H1 (cell line): Measurements from ENCODE around the gene BBS7. TPM values are rescaled to one million over a fixed set of nuclear protein-coding genes. Genes with fewer than 3 reads are reported as not detected.
A peak's percentile ranks its signal among the peaks of the same experiment; 100 is the strongest.

ENCODE experiments used
- EP300 ChIP-seq, 2 experiments: IDR thresholded peaks; 1 replicate in 1 of 2; 2 replicates in 1 of 2; pipeline ENCODE4 v1.6.1; 2011 to 2012; ENCODE audit warnings: low read depth in 2 of 2, low read length in 2 of 2, mild to moderate bottlenecking in 2 of 2, borderline replicate concordance in 1 of 2, inconsistent platforms in 1 of 2, moderate library complexity in 1 of 2
- POLR2A ChIP-seq, 2 experiments: IDR thresholded peaks; 1 replicate in 1 of 2; 2 replicates in 1 of 2; pipeline ENCODE4 v1.6.1; 2011; ENCODE audit warnings: low read depth in 2 of 2, low read length in 2 of 2, mild to moderate bottlenecking in 2 of 2; ENCODE audit errors: control extremely low read depth in 1 of 2
- POLR2AphosphoS5 ChIP-seq: IDR thresholded peaks from 2 replicates; pipeline ENCODE4 v1.6.1; 2011; ENCODE audit warnings: low read depth, low read length
- SIN3A ChIP-seq, 2 experiments: IDR thresholded peaks in 1 of 2; conservative IDR thresholded peaks in 1 of 2; 2 replicates each; pipeline ENCODE4 v1.6.1; 2011 to 2012; ENCODE audit warnings: low read length in 2 of 2, improper control_type of control experiment in 1 of 2, low read depth in 1 of 2, mild to moderate bottlenecking in 1 of 2
- SUZ12 ChIP-seq: fragments of 200-600 bp; sonication (generic); IDR thresholded peaks from 2 replicates; pipeline ENCODE4 v1.6.1; 2012; ENCODE audit warnings: mild to moderate bottlenecking, inconsistent platforms, low read length, moderate library complexity, mixed read lengths
- YY1 ChIP-seq: IDR thresholded peaks from 2 replicates; pipeline ENCODE4 v1.6.1; 2011; ENCODE audit warnings: low read depth, mild to moderate bottlenecking, low read length
- polyA plus RNA-seq, 7 experiments: library from polyadenylated mRNA; depleted of rRNA in 3 of 7; stranded (reverse) in 5 of 7; unstranded in 2 of 7; fragments of >200 nt in 5 of 7; fragments of 200-250 nt in 2 of 7; gene quantifications; 1 replicate in 5 of 7; 2 replicates in 1 of 7; 4 replicates in 1 of 7; pipeline versions ENCODE4 v1.2.1 to v1.2.3, GENCODE V29; 2011 to 2013; ENCODE audit warnings: missing spikeins in 2 of 7, mixed read lengths in 2 of 7
- total RNA-seq: library from RNA; stranded (reverse); fragmentation: NEBNext Ultra II Directional; extraction: Animal tissue kit (Norgen Biotek cat#: 25700); gene quantifications from 2 replicates; pipeline ENCODE4 v1.2.1, GENCODE V29; 2021
- TF ChIP-seq, protein P1 (sequence below): fragments of 300-600 bp; sonication (generic); IDR thresholded peaks from 2 replicates; pipeline ENCODE4 v1.7.1; 2012; ENCODE audit warnings: low read length, moderate library complexity, mild to moderate bottlenecking, inconsistent platforms; ENCODE audit not compliant: insufficient replicate concordance

BBS7 gene
- total and polyA plus RNA-seq, 2 of the 8 experiments (the other 6 are each of a cell fraction or from before 2014, with no cell fraction given), result 16.6 to 21.5 TPM

DNA sequence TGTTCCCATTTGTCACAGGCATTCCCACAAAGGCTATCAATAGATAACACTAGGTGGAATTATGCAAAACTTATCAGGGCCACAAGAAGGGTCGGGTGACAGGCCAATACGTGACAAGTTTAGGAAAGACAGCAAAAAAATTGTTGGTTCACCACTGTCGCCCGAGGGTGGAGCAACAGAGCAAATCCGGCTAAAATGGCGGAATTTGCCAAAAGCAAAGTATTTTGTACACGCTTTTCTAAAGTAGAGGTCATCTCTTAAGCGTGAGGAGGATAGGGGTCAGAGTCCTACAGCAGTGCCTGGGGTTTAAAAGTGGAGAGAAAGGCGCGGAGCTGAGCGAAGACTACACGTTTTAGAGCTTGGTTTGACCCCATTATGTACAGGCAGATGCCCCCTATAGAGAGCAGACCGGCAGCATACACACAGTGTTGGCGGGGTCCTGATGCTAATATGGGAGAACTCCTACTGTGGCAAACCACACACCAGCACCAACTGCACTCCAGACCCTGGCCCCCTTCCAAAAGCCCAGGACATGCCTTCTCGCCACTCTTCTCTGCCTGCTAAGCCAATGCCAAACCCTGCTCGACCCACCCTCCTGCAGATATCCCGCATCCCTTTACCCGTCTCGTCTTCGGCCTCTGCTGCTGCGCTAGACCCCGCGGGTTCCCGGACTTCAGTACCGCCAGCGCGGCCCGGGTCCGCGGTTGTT is 47.3 kb downstream of the BBS7 start (continued):
- TF ChIP-seq EP300 (IDR thresholded peaks at IDR 0.05; ENCODE audit: borderline replicate concordance in 1 of 2, low read depth in 2 of 2, low read length in 2 of 2) (no peak), YY1 (peak; percentile 87), POLR2A (IDR thresholded peaks at IDR 0.05; ENCODE audit: control extremely low read depth in 1 of 2, low read depth in 2 of 2, low read length in 2 of 2) (peak in 1 of 2 experiments; percentile 2; a peak in 2 of 3 replicates), POLR2AphosphoS5 (0 out of 2 replicates have a peak, but pooled peaks have one; percentile 59), SIN3A (conservative IDR thresholded peaks at IDR 0.05 in 1 of 2, IDR thresholded peaks at IDR 0.05 in 1 of 2; ENCODE audit: low read depth in 1 of 2, low read length in 2 of 2) (peak in 1 of 2 experiments; percentile 82; a peak in 2 of 4 replicates), SUZ12 (no peak)
- TF ChIP-seq, protein P1, sequence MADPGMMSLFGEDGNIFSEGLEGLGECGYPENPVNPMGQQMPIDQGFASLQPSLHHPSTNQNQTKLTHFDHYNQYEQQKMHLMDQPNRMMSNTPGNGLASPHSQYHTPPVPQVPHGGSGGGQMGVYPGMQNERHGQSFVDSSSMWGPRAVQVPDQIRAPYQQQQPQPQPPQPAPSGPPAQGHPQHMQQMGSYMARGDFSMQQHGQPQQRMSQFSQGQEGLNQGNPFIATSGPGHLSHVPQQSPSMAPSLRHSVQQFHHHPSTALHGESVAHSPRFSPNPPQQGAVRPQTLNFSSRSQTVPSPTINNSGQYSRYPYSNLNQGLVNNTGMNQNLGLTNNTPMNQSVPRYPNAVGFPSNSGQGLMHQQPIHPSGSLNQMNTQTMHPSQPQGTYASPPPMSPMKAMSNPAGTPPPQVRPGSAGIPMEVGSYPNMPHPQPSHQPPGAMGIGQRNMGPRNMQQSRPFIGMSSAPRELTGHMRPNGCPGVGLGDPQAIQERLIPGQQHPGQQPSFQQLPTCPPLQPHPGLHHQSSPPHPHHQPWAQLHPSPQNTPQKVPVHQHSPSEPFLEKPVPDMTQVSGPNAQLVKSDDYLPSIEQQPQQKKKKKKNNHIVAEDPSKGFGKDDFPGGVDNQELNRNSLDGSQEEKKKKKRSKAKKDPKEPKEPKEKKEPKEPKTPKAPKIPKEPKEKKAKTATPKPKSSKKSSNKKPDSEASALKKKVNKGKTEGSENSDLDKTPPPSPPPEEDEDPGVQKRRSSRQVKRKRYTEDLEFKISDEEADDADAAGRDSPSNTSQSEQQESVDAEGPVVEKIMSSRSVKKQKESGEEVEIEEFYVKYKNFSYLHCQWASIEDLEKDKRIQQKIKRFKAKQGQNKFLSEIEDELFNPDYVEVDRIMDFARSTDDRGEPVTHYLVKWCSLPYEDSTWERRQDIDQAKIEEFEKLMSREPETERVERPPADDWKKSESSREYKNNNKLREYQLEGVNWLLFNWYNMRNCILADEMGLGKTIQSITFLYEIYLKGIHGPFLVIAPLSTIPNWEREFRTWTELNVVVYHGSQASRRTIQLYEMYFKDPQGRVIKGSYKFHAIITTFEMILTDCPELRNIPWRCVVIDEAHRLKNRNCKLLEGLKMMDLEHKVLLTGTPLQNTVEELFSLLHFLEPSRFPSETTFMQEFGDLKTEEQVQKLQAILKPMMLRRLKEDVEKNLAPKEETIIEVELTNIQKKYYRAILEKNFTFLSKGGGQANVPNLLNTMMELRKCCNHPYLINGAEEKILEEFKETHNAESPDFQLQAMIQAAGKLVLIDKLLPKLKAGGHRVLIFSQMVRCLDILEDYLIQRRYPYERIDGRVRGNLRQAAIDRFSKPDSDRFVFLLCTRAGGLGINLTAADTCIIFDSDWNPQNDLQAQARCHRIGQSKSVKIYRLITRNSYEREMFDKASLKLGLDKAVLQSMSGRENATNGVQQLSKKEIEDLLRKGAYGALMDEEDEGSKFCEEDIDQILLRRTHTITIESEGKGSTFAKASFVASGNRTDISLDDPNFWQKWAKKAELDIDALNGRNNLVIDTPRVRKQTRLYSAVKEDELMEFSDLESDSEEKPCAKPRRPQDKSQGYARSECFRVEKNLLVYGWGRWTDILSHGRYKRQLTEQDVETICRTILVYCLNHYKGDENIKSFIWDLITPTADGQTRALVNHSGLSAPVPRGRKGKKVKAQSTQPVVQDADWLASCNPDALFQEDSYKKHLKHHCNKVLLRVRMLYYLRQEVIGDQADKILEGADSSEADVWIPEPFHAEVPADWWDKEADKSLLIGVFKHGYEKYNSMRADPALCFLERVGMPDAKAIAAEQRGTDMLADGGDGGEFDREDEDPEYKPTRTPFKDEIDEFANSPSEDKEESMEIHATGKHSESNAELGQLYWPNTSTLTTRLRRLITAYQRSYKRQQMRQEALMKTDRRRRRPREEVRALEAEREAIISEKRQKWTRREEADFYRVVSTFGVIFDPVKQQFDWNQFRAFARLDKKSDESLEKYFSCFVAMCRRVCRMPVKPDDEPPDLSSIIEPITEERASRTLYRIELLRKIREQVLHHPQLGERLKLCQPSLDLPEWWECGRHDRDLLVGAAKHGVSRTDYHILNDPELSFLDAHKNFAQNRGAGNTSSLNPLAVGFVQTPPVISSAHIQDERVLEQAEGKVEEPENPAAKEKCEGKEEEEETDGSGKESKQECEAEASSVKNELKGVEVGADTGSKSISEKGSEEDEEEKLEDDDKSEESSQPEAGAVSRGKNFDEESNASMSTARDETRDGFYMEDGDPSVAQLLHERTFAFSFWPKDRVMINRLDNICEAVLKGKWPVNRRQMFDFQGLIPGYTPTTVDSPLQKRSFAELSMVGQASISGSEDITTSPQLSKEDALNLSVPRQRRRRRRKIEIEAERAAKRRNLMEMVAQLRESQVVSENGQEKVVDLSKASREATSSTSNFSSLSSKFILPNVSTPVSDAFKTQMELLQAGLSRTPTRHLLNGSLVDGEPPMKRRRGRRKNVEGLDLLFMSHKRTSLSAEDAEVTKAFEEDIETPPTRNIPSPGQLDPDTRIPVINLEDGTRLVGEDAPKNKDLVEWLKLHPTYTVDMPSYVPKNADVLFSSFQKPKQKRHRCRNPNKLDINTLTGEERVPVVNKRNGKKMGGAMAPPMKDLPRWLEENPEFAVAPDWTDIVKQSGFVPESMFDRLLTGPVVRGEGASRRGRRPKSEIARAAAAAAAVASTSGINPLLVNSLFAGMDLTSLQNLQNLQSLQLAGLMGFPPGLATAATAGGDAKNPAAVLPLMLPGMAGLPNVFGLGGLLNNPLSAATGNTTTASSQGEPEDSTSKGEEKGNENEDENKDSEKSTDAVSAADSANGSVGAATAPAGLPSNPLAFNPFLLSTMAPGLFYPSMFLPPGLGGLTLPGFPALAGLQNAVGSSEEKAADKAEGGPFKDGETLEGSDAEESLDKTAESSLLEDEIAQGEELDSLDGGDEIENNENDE, result no peak
